ENCODE results near the gene BHLHE40.

Gene BHLHE40

DNA sequence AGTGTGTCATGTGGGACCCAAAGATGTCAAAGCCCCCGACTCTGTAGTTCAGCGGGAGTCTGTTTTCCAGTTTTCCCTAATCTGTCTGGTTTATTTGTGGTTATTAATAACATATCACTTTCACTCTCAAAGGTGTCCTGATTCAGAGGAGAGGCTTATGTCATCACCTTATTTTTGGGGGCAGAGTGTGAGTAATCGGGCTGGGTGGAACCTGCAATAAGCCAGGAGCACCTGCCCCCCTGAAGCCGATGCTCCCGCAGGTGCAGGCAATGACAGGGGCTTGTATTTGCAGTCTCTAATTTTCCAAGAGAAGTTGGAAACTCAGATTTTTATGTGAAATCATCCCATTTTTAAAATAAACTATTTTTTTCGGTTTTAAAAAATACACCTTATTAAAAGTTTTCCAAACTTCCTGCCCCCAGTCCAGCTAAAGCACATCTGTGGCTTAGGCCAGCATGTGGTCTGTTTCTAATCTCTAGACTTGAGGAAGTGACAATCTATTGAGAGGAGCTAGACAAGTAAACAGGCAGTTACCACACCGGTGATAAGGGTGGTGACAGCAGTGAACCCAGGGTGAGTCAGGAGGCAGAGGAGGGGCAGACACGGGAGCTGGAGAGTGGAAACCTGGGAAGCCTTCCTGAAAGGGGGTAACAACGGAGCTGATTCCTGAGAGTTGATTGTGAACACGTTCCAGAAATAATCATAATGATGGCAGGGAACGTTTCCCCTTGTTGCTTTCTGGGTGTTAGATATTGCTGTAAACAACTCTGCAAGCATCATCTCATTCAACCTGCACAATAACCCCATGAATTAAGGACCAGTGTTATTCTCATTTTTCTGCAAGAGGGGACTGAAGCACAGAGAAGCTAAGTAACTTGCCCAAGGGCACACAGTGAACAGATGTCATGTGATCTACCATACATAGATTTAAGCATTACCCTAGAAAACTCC lies 37.2 kb downstream of the BHLHE40 start:
- in situ Hi-C loops (cut with HindIII; ENCODE audit: low sequenced_read_pairs): no loop called here

DNA sequence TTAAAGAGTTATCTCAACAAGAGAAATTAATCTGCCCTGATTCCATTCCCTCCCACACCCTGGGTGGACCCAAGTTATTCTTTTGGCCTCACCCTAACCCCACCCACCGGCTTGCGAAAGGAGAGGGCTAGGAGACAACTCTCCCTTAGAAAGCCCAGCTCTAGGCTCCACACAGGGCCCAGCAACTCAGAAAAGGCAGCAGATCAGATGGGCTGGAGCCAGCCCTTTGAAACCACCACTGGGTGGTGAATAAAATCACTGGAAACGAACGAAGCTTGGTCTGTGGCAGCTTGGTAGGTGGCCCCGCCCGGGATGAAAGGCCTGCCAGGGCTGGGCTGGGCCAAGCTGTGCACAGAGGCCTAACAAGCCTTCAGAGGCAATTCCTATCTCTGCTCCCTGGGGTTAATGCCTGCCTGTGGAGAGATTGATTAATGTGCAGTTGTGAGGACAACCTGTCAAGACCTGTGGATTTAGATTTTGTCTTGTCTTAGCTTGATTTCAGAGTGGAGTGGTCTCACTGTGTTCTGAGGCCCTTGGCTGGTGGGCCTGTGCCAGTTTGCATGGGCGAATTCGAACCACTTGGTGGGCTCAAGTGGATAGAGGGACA lies 38.8 kb downstream of the BHLHE40 start:
- in situ Hi-C loops (cut with HindIII; ENCODE audit: low sequenced_read_pairs): no loop called here

DNA sequence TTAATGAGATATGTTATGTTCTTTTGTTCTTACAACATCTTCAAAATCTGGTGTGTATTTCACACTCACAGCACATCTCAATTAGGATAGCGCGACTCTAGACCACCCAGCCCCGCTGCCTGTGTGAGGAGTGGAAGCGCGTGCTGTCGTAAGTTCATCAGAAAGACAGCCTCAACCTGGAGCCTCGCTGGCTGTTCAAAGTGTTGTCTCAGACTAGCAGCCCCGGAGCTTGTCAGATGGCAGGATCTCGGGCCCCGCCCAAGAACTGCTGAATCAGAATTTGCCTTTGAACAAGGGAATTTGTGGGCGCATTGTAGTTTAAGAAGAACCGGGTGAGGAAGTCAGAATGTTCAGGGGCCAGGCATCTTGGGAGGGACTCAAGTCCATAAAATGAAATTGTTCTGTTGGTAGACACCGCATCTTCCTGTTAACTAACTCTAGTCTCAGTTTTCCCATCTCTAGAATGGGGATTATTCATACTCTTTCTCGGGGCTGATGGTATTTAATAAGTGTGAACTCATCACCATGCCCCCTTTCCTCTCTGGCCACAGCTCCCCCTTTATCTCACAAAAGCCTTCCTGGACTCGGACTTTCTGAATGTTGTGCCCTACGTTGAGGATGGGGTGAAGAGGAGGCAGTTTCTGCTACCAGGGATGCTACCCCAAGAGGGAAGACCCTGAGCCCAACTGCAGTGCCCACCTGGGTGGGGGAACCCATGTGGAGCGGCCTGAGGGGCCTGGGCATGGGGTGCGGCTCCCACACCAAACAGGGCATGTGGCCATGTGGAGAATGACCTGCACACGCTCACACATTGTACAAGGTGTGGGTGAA lies 40.4 kb downstream of the BHLHE40 start:
- in situ Hi-C loops (cut with HindIII; ENCODE audit: low sequenced_read_pairs): no loop called here

- in situ Hi-C loops (cut with HindIII; ENCODE audit: low sequenced_read_pairs): no loop called here
Observed at GRCh38 chr3:5020242-5020722, 41.0 kb downstream of the BHLHE40 start.

DNA sequence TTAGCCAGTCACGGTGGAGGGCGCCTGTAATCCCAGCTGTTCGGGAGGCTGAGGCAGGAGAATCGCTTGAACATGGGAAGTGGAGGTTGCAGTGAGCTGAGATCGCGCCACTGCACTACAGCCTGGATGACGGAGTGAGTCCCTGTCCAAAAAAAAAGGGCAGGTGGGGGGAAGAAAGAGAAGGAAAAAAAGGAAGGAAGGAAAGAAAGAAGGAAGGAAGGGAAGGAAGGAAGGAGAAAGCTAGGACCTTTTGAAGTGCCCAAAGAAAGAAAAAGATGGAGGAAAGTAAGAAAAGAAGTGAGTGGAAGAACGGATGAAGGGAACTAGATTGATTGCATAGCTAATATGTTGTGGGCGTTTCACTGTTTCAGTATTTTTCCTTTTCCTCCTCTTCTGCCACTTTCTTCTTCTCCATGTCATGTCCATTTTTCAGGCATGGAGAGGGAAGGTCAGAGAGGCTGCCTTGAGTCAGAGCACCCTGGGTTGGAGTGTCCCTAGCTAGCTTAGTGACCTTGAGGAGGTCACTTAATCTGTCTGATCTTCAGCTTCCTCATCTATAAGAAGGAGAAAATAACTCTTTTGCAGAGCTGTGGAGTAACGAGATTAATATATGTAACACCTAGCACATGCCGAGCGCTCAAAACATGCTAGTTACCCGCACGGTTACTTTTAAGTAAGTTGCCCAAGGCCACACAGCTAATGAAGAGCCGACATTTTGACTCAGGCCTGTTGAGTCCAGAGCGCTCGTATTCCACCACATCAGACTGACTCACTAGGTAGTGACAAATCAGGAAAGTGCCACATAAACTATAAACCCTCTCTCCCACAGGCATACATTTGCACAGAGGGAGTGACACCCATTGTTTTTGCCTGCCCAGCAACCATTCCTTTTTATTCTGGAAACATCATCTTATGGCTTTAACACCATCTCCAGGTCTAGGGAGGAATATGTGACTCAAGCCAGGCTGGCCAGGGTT lies 42.2 kb downstream of the BHLHE40 start:
- in situ Hi-C loops (cut with HindIII; ENCODE audit: low sequenced_read_pairs): no loop called here

DNA sequence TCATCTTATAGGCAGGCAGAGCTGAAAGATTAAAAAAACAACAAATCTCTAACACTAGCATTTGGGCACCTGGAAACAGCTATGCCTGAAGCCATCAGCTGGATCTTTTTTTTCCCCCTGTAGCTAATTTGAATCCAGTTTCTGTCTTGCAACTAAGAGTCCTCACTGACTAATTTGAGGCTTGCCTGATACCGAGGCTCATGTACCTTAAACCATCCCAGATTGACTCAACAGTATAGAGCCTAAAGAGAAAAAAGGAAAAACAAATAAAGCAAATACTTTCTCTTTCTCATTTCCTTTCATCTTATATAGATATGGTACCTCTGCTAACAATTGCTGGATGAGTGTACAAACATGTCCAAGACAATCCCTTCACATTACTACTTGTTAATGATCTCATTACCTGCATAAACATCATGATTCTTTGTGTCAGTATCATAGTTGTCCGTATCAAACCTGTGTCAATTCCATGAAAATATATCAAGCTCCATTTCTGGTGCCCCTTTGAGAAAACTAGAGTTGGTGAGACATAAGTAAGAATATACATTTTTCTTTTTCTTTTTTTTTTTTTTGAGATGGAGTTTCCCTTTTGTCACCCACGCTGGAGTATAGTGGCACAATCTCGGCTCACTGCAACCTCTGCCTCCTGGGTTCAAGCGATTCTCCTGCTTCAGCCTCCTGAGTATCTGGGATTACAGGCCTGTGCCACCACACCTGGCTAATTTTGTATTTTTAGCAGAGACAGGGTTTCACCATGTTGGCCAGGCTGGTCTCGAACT lies 43.1 kb downstream of the BHLHE40 start:
- in situ Hi-C loops (cut with HindIII; ENCODE audit: low sequenced_read_pairs): no loop called here

DNA sequence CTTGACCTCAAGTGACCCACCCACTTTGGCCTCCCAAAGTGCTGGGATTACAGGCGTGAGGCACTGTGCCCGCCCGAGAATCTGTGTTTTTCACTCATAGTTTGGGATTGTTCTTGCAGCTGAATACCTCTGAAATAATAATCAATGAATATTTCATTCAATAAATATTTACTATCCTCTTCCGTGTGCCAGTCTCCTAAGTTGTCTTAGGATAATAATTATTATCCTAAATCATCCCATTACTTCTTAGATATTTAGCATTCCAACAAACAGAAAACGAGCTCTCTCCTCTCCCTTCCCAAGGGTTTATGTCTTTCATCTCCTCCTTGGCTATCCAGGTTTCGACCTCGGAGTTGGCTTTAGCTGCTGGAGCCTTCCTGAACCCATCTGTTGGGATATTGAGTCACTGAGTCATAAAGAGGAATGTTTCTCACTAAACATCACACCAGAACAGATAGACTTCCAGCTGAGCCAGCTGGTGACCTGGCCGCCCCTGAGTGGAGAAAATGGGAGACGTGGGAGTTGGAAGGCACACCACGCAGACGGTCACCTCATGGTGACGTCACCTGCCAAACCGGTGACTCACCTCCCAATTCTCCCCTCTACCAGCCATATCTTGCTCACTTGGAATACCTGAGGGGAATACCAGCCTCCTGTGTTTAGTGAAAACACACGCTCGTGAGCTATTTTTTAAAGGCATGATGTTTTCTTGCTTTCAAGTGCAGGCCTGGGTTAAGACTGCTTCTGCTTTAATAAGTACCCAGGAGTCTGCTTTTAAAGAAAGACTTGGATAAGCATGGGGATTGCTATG lies 43.9 kb downstream of the BHLHE40 start:
- in situ Hi-C loops (cut with HindIII; ENCODE audit: low sequenced_read_pairs): no loop called here

GRCh38 chr3:5023777-5024346 lies 44.6 kb downstream of the BHLHE40 start:
- in situ Hi-C loops (cut with HindIII; ENCODE audit: low sequenced_read_pairs): no loop called here

DNA sequence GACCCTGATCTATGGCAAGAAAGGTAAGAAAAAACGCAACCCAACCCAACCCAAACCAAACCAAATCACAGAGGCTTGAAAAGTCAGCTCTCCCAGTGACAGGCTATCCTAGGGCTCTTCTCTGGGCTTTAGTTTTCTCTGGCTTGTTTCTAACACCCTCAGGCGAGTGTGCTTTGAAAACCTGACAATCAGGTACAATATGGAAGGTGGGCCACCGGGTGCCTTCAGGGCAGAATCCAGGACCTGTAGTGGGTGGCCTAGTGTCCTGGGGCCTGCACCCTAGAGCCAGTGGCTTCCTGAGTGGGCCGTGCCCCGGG lies 46.8 kb downstream of the BHLHE40 start:
- in situ Hi-C loops (cut with HindIII; ENCODE audit: low sequenced_read_pairs): no loop called here

- in situ Hi-C loops (cut with HindIII; ENCODE audit: low sequenced_read_pairs): no loop called here
Observed at GRCh38 chr3:5029715-5030114, 50.5 kb downstream of the BHLHE40 start.

GRCh38 chr3:5030152-5030551 lies 50.9 kb downstream of the BHLHE40 start:
- in situ Hi-C loops (cut with HindIII; ENCODE audit: low sequenced_read_pairs): no loop called here

- in situ Hi-C loops (cut with HindIII; ENCODE audit: low sequenced_read_pairs): no loop called here
Observed at GRCh38 chr3:5032844-5033243, 53.6 kb downstream of the BHLHE40 start.

All from DLD1 (cell line).